ENCODE results near the gene SCN1A. TPM values are rescaled to one million over a fixed set of nuclear protein-coding genes. Genes with fewer than 3 reads are reported as not detected.
A peak's percentile ranks its signal among the peaks of the same experiment; 100 is the strongest.

Gene SCN1A
- total RNA-seq, 1 experiment from 2014 or later: not detected

DNA sequence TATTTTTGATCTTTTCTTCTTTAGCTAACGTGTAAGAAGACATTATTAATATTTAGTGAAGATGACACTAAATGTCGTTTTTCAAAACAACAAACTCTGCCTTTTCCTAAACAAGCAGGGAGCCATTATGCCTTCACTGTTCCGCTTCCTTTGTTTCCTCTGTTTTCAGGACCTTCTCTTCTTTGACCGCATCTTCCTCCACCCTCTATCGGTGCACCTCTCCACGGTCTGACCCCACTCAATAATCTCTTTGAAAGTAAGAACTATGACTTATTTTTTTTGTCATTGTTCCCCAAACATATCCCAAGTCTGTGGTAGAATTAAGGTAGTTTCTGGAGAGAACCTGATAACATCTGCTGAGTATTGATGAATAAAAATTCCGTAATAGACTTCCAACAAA is 5.8 kb upstream of the SCN1A start:
- Histone ChIP-seq H3K27ac (ENCODE audit: low read length) (no peak overlapping the region), H3K79me2 (ENCODE audit: low read length) (no peaks in the 10 kb centered on the region), H3K36me3 (ENCODE audit: insufficient read depth, low read length) (no peaks in the 10 kb centered on the region), H3K4me1 (ENCODE audit: low read length) (peaks cover 5% of the 10 kb centered on the region), H3K4me2 (ENCODE audit: low read depth, low read length, poor library complexity, severe bottlenecking) (no peak overlapping the region), H3K9me3 (ENCODE audit: low read length) (no peaks in the 10 kb centered on the region), H3K4me3 (ENCODE audit: low read length) (no peak overlapping the region), H3K9ac (ENCODE audit: low read length) (no peak overlapping the region), H3K9me2 (replicated peaks; ENCODE audit: insufficient read depth, low read length) (no peaks in the 10 kb centered on the region), H2AFZ (ENCODE audit: low read length) (no peak overlapping the region), H4K20me1 (ENCODE audit: insufficient read depth, low read depth, low read length) (no peaks in the 10 kb centered on the region), H3K27me3 (ENCODE audit: low read length) (no peaks in the 10 kb centered on the region; the same call in 1 of the 2 replicates)
- DNase-seq: no peak

DNA sequence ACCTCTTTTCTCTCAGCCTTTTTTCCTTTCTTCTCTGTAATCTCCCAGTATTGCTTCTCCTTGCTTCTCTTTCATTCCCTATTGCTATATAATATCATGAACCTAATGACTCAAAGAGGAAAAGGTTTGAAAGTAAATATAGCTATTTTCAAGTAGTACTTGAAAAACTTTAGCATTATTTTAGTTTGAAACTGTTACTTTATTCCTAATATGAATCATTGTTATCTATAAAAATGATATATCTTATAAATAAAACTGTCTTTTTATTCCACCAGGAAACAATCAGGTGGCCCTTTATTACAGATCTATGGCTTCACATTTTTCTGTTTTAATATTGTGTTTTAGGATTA is 311 bp upstream of the SCN1A start:
- DNase-seq: no peak
- Histone ChIP-seq H2AFZ (ENCODE audit: low read length) (no peak overlapping the region), H3K27me3 (ENCODE audit: low read length) (no peaks in the 10 kb centered on the region; the same call in 1 of the 2 replicates), H3K4me1 (ENCODE audit: low read length) (peaks cover 3% of the 10 kb centered on the region; the same call in 1 of the 2 replicates), H4K20me1 (ENCODE audit: insufficient read depth, low read depth, low read length) (no peaks in the 10 kb centered on the region), H3K4me3 (ENCODE audit: low read length) (no peak overlapping the region), H3K9me3 (ENCODE audit: low read length) (no peaks in the 10 kb centered on the region), H3K9ac (ENCODE audit: low read length) (no peak overlapping the region), H3K9me2 (replicated peaks; ENCODE audit: insufficient read depth, low read length) (no peaks in the 10 kb centered on the region), H3K4me2 (ENCODE audit: low read depth, low read length, poor library complexity, severe bottlenecking) (no peak overlapping the region), H3K79me2 (ENCODE audit: low read length) (no peaks in the 10 kb centered on the region), H3K27ac (ENCODE audit: low read length) (no peak overlapping the region), H3K36me3 (ENCODE audit: insufficient read depth, low read length) (no peaks in the 10 kb centered on the region)

DNA sequence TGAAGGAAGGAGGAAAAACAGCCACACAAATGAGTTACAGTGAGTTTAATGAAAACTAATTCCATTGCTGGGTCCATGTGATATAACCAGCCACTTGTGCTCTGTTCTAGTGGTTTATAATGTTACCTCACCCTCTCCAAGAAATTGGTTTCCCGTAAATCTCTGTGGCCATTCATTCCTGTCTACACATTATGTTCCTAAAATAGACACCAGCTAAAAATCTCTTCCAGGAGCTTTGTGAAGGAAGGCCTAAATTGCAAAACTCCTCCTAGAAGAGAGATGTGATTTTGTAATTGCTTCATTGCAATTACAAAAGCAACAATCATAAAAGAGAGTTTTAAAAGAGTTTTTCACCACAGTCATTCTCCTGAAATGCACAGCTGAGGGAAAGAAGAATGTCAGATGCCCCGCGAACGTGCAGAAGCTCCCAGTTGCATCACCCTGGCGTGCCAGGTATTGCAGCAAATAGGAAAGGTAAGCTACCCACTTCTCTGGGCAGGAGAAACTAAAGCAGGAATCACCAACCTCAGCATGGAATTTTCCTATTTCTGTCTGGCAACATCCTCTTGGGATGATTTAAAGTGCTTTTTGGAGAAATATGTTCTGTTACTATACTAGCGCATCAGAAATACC is 1.7 kb downstream of the SCN1A start:
- Histone ChIP-seq H3K4me2 (ENCODE audit: low read depth, low read length, poor library complexity, severe bottlenecking) (no peak overlapping the region), H3K9me3 (ENCODE audit: low read length) (no peaks in the 10 kb centered on the region), H3K4me3 (ENCODE audit: low read length) (no peak overlapping the region), H3K4me1 (ENCODE audit: low read length) (peaks cover 3% of the 10 kb centered on the region; the same call in 1 of the 2 replicates), H3K27ac (ENCODE audit: low read length) (no peak overlapping the region), H3K9ac (ENCODE audit: low read length) (no peak overlapping the region), H3K79me2 (ENCODE audit: low read length) (no peaks in the 10 kb centered on the region), H2AFZ (ENCODE audit: low read length) (no peak overlapping the region), H3K27me3 (ENCODE audit: low read length) (no peaks in the 10 kb centered on the region; the same call in 1 of the 2 replicates), H3K9me2 (replicated peaks; ENCODE audit: insufficient read depth, low read length) (no peaks in the 10 kb centered on the region), H3K36me3 (ENCODE audit: insufficient read depth, low read length) (no peaks in the 10 kb centered on the region), H4K20me1 (ENCODE audit: insufficient read depth, low read depth, low read length) (no peaks in the 10 kb centered on the region)
- no peak for DNase-seq

DNA sequence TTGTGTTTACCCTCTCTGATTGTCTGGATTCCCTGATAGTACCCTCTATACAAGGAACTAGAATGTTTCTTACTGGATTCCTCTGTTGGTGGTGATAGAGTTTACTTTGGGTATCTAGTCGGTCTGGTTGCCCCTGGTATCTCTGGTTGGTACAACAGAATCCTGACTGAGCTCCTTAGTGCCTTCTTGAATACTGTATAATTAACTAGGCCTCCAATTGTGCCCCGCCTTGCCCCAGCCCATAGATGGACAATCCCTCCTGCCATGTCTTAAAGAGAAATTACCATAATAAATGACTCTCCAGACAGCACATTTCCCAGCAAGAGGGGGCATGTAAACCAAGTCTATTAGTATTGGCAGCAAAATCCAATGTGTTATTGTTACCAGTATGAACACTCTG is 2.3 kb downstream of the SCN1A start:
- no peak overlapping the region for H2AFZ ChIP-seq (ENCODE audit: low read length)
- H3K9ac ChIP-seq (ENCODE audit: low read length): no peak overlapping the region

DNA sequence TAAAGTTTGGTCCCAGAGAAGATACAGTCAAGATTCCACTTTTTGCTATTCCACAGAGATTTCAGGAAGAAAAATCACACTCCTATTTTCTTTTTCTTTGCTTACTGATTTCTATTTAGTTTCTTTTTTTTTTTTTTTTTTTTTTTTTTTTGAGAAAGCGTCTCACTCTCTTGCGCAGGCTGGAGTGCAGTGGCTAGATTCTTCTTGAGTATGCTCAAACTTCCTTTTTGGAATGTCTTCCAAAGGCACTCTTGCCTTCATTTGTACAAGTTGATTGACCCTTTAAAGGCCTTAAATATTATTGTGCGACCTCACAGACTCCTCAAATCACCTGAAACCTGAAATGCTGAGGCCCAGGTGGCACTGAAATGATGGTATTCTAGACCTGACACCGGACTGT is 9.6 kb downstream of the SCN1A start:
- H3K36me3 ChIP-seq (ENCODE audit: insufficient read depth, low read length): no peaks in the 10 kb centered on the region

More for the DNA sequence above, 2.3 kb downstream of the SCN1A start:
- Histone ChIP-seq H3K27me3 (ENCODE audit: low read length) (no peaks in the 10 kb centered on the region; the same call in 1 of the 2 replicates), H3K27ac (ENCODE audit: low read length) (no peak overlapping the region), H3K4me1 (ENCODE audit: low read length) (peaks cover 3% of the 10 kb centered on the region; the same call in 1 of the 2 replicates), H4K20me1 (ENCODE audit: insufficient read depth, low read depth, low read length) (no peaks in the 10 kb centered on the region), H3K4me3 (ENCODE audit: low read length) (no peak overlapping the region), H3K9me3 (ENCODE audit: low read length) (no peaks in the 10 kb centered on the region), H3K79me2 (ENCODE audit: low read length) (no peaks in the 10 kb centered on the region), H3K9me2 (replicated peaks; ENCODE audit: insufficient read depth, low read length) (no peaks in the 10 kb centered on the region), H3K36me3 (ENCODE audit: insufficient read depth, low read length) (no peaks in the 10 kb centered on the region), H3K4me2 (ENCODE audit: low read depth, low read length, poor library complexity, severe bottlenecking) (no peak overlapping the region)
- DNase-seq: no peak

DNA sequence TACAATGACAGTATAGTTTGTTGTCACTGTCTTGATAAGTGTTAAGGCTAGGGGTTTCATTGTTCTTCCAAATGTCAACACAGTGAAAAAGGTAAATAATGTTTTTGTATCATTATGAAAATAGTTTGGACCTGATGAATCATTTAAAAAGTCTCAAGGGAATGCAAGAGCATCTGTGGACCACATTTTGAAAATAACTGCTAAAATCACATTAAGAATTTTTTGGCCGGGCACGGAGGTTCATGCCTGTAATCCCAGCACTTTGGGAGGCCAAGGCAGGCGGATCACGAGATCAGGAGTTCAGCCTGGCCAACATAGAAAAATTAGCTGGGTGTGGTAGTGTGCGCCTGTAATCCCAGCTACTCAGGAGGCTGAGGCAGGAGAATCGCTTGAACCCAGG is 10.3 kb downstream of the SCN1A start:
- H3K27ac ChIP-seq (ENCODE audit: low read length): no peak overlapping the region
- no peaks in the 10 kb centered on the region for H3K27me3 ChIP-seq (ENCODE audit: low read length)
- H3K9me3 ChIP-seq (ENCODE audit: low read length): no peaks in the 10 kb centered on the region
- H3K4me2 ChIP-seq (ENCODE audit: low read depth, low read length, poor library complexity, severe bottlenecking): no peak overlapping the region
- no peak for DNase-seq
- H3K4me3 ChIP-seq (ENCODE audit: low read length): no peak overlapping the region
- no peaks in the 10 kb centered on the region for H3K36me3 ChIP-seq (ENCODE audit: insufficient read depth, low read length)
- no peaks in the 10 kb centered on the region for H3K9me2 ChIP-seq (replicated peaks; ENCODE audit: insufficient read depth, low read length)
- H2AFZ ChIP-seq (ENCODE audit: low read length): no peak overlapping the region
- H4K20me1 ChIP-seq (ENCODE audit: insufficient read depth, low read depth, low read length): no peaks in the 10 kb centered on the region
- H3K4me1 ChIP-seq (ENCODE audit: low read length): no peaks in the 10 kb centered on the region
- no peaks in the 10 kb centered on the region for H3K79me2 ChIP-seq (ENCODE audit: low read length)
- no peak overlapping the region for H3K9ac ChIP-seq (ENCODE audit: low read length)

More for the DNA sequence above, 9.6 kb downstream of the SCN1A start:
- Histone ChIP-seq H3K9me3 (ENCODE audit: low read length) (no peaks in the 10 kb centered on the region), H3K4me3 (ENCODE audit: low read length) (no peak overlapping the region), H3K27ac (ENCODE audit: low read length) (no peak overlapping the region), H4K20me1 (ENCODE audit: insufficient read depth, low read depth, low read length) (no peaks in the 10 kb centered on the region), H3K79me2 (ENCODE audit: low read length) (no peaks in the 10 kb centered on the region), H2AFZ (ENCODE audit: low read length) (no peak overlapping the region), H3K9ac (ENCODE audit: low read length) (no peak overlapping the region), H3K9me2 (replicated peaks; ENCODE audit: insufficient read depth, low read length) (no peaks in the 10 kb centered on the region), H3K4me1 (ENCODE audit: low read length) (no peaks in the 10 kb centered on the region), H3K27me3 (ENCODE audit: low read length) (no peaks in the 10 kb centered on the region), H3K4me2 (ENCODE audit: low read depth, low read length, poor library complexity, severe bottlenecking) (no peak overlapping the region)
- no peak for DNase-seq

DNA sequence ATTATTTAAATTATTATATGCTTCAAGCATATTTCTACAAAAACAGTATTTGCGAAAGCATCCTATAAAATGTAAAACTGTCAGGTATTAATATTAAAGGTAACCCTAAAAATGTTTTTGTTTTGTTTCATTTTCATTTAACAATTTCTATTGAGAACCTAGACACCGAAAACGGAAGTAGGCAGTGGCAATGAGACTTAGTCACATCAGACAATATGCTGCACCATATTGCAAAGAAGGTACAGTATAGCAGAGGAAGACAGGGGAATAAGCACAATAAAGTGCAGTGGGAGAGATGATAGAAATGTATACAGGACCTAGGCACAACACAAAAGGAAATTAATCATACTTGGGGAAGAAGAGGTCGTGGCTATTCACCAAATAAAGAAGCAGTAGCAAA is 12.2 kb downstream of the SCN1A start:
- no peak overlapping the region for H3K4me3 ChIP-seq (ENCODE audit: low read length)
- H3K36me3 ChIP-seq (ENCODE audit: insufficient read depth, low read length): no peaks in the 10 kb centered on the region
- no peaks in the 10 kb centered on the region for H3K27me3 ChIP-seq (ENCODE audit: low read length)
- no peaks in the 10 kb centered on the region for H3K9me2 ChIP-seq (replicated peaks; ENCODE audit: insufficient read depth, low read length)
- H3K79me2 ChIP-seq (ENCODE audit: low read length): no peaks in the 10 kb centered on the region
- no peak overlapping the region for H3K9ac ChIP-seq (ENCODE audit: low read length)
- DNase-seq: no peak
- H3K9me3 ChIP-seq (ENCODE audit: low read length): no peaks in the 10 kb centered on the region
- peak overlapping the region; percentile 13 for H3K4me2 ChIP-seq (ENCODE audit: low read depth, low read length, poor library complexity, severe bottlenecking)
- no peak overlapping the region for H3K27ac ChIP-seq (ENCODE audit: low read length)
- no peaks in the 10 kb centered on the region for H3K4me1 ChIP-seq (ENCODE audit: low read length)
- H4K20me1 ChIP-seq (ENCODE audit: insufficient read depth, low read depth, low read length): no peaks in the 10 kb centered on the region
- H2AFZ ChIP-seq (ENCODE audit: low read length): peak overlapping the region; percentile 42; the same call in 1 of the 2 replicates

DNA sequence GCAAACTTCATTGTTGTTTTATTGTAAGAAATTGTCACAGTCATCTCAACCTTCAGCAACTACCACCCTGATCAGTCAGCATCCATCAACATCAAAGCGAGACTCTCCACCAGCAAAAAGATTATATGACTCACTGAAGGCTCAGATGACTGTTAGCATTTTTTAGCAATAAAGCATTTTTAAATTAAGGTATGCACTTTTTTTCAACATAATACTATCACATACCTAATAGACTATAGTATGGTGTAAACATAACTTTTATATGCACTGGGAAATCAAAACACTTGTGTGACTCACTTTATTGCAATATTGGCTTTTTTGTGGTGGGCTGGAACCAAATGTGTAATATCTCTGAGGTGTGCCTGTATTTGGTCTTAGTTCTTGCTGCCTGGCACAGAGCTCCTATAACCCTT is 15.6 kb downstream of the SCN1A start:
- Histone ChIP-seq H3K9me2 (replicated peaks; ENCODE audit: insufficient read depth, low read length) (no peaks in the 10 kb centered on the region), H3K27ac (ENCODE audit: low read length) (no peak overlapping the region)
- DNase-seq: no peak

More for the DNA sequence above, 15.6 kb downstream of the SCN1A start:
- Histone ChIP-seq H3K79me2 (ENCODE audit: low read length) (no peaks in the 10 kb centered on the region), H3K4me2 (ENCODE audit: low read depth, low read length, poor library complexity, severe bottlenecking) (no peak overlapping the region), H3K4me3 (ENCODE audit: low read length) (no peak overlapping the region), H3K27me3 (ENCODE audit: low read length) (no peaks in the 10 kb centered on the region), H3K4me1 (ENCODE audit: low read length) (no peaks in the 10 kb centered on the region), H4K20me1 (ENCODE audit: insufficient read depth, low read depth, low read length) (no peaks in the 10 kb centered on the region), H3K36me3 (ENCODE audit: insufficient read depth, low read length) (no peaks in the 10 kb centered on the region), H2AFZ (ENCODE audit: low read length) (no peak overlapping the region), H3K9me3 (ENCODE audit: low read length) (no peaks in the 10 kb centered on the region), H3K9ac (ENCODE audit: low read length) (no peak overlapping the region)
